ENCODE measurements around the gene FAM53B. TPM values are rescaled to one million over a fixed set of nuclear protein-coding genes. Genes with fewer than 3 reads are reported as not detected.
A peak's percentile ranks its signal among the peaks of the same experiment; 100 is the strongest.

FAM53B gene
- total RNA-seq, 1 donor = 12.7 TPM

- no peak for TF ChIP-seq CTCF (IDR thresholded peaks at IDR 0.05; ENCODE audit: extremely low read depth, low read depth, low read length)
- H3K4me2 ChIP-seq (ENCODE audit: insufficient read depth, low read length) = no peak overlapping the region
- H3K79me2 ChIP-seq (ENCODE audit: insufficient read depth, low read length) = peaks cover 2% of the 10 kb centered on the region
- peaks cover 17% of the 10 kb centered on the region for H3K4me1 ChIP-seq (ENCODE audit: insufficient read depth, low read length)
- H4K20me1 ChIP-seq (ENCODE audit: insufficient read depth, low read length) = peaks cover 5% of the 10 kb centered on the region
- H3K27me3 ChIP-seq (ENCODE audit: insufficient read depth, low read length) = no peaks in the 10 kb centered on the region
- no peak overlapping the region for H3K4me3 ChIP-seq (ENCODE audit: insufficient read depth, low read length)
- H2AFZ ChIP-seq (ENCODE audit: low read length) = no peak overlapping the region
- no peak overlapping the region for H3K27ac ChIP-seq (ENCODE audit: low read depth, low read length)
- no peaks in the 10 kb centered on the region for H3K9me3 ChIP-seq (ENCODE audit: low read depth, low read length)
- peaks cover 4% of the 10 kb centered on the region for H3K36me3 ChIP-seq (ENCODE audit: insufficient read depth, low read length)
- peak; percentile 39 for DNase-seq (ENCODE audit: insufficient read length, low spot score, missing footprints)
These were observed 46.7 kb downstream of the FAM53B start for GRCh38 chr10:124697443-124697836.

- Histone ChIP-seq H4K20me1 (ENCODE audit: insufficient read depth, low read length) (peaks cover 2% of the 10 kb centered on the region), H3K36me3 (ENCODE audit: insufficient read depth, low read length) (peaks cover 4% of the 10 kb centered on the region), H3K9me3 (ENCODE audit: low read depth, low read length) (no peaks in the 10 kb centered on the region), H2AFZ (ENCODE audit: low read length) (no peak overlapping the region), H3K4me2 (ENCODE audit: insufficient read depth, low read length) (no peak overlapping the region), H3K27ac (ENCODE audit: low read depth, low read length) (no peak overlapping the region), H3K4me3 (ENCODE audit: insufficient read depth, low read length) (no peak overlapping the region), H3K27me3 (ENCODE audit: insufficient read depth, low read length) (no peaks in the 10 kb centered on the region), H3K79me2 (ENCODE audit: insufficient read depth, low read length) (peaks cover 2% of the 10 kb centered on the region), H3K4me1 (ENCODE audit: insufficient read depth, low read length) (peaks cover 10% of the 10 kb centered on the region)
- peak; percentile 57 for DNase-seq (ENCODE audit: insufficient read length, low spot score, missing footprints)
- TF ChIP-seq CTCF (IDR thresholded peaks at IDR 0.05; ENCODE audit: extremely low read depth, low read depth, low read length) = no peak
These were observed 47.5 kb downstream of the FAM53B start for GRCh38 chr10:124696446-124697392.

GRCh38 chr10:124695259-124695658 is 48.9 kb downstream of the FAM53B start:
- H3K4me1 ChIP-seq (ENCODE audit: insufficient read depth, low read length) = no peaks in the 10 kb centered on the region
- no peaks in the 10 kb centered on the region for H3K9me3 ChIP-seq (ENCODE audit: low read depth, low read length)
- no peak overlapping the region for H3K4me2 ChIP-seq (ENCODE audit: insufficient read depth, low read length)

More at GRCh38 chr10:124695259-124695658, 48.9 kb downstream of the FAM53B start:
- no peak for DNase-seq (ENCODE audit: insufficient read length, low spot score, missing footprints)
- peaks cover 4% of the 10 kb centered on the region for H3K36me3 ChIP-seq (ENCODE audit: insufficient read depth, low read length)
- no peak for TF ChIP-seq CTCF (IDR thresholded peaks at IDR 0.05; ENCODE audit: extremely low read depth, low read depth, low read length)
- no peak overlapping the region for H3K27ac ChIP-seq (ENCODE audit: low read depth, low read length)
- H4K20me1 ChIP-seq (ENCODE audit: insufficient read depth, low read length) = no peaks in the 10 kb centered on the region
- H3K79me2 ChIP-seq (ENCODE audit: insufficient read depth, low read length) = peaks cover 2% of the 10 kb centered on the region
- no peaks in the 10 kb centered on the region for H3K27me3 ChIP-seq (ENCODE audit: insufficient read depth, low read length)
- no peak overlapping the region for H3K4me3 ChIP-seq (ENCODE audit: insufficient read depth, low read length)
- no peak overlapping the region for H2AFZ ChIP-seq (ENCODE audit: low read length)
